Measurements from ENCODE around the gene ATP11A.

DNA sequence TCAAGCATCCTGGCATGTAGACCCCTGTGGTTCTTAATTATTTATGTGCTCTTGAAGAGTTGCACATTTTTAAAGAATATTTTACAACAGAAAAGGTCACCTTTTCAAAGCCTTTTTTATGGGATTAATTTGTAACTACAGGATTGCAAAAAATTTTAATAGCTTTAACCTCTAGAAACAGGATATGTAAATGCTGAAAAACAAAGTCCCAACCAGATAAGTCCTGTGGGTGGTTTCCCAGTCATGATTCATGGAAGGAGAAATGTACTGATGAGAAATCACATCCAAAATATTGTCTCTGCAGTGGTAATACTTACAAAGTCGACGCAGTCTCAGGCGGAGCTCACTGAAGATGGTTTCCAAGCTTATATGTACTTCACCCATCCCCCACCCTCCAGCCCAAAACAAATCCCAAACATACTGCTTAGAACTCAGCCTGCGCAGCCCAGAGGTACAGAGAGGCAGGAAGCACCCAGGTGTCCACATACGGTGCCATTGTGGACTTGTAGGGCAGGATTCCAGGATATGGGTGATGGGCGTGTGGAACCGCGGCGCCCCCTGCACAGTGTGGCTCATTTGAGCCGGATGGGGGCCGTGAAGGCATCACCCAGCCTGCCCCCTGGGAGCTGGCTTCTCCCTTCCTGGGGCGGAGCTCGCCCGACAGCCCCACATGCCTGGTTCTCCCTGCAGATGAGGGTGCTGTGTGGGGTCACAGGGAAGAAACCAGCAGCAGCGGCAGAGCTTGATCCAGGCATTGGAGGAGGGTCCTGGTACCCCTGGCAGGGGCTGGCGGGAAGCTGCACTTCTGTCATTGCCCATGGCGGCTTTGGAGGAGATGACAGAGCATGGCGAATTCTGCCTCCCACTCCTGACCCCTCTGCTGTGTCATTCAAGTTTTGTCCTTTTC, 101.2 kb downstream of the ATP11A start:
- TF ChIP-seq, protein P1, sequence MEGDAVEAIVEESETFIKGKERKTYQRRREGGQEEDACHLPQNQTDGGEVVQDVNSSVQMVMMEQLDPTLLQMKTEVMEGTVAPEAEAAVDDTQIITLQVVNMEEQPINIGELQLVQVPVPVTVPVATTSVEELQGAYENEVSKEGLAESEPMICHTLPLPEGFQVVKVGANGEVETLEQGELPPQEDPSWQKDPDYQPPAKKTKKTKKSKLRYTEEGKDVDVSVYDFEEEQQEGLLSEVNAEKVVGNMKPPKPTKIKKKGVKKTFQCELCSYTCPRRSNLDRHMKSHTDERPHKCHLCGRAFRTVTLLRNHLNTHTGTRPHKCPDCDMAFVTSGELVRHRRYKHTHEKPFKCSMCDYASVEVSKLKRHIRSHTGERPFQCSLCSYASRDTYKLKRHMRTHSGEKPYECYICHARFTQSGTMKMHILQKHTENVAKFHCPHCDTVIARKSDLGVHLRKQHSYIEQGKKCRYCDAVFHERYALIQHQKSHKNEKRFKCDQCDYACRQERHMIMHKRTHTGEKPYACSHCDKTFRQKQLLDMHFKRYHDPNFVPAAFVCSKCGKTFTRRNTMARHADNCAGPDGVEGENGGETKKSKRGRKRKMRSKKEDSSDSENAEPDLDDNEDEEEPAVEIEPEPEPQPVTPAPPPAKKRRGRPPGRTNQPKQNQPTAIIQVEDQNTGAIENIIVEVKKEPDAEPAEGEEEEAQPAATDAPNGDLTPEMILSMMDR (IDR thresholded peaks at IDR 0.05): no peak
- no peak for TF ChIP-seq POLR2A (IDR thresholded peaks at IDR 0.05)
